ENCODE data around the gene SRGAP1.

Gene SRGAP1

DNA sequence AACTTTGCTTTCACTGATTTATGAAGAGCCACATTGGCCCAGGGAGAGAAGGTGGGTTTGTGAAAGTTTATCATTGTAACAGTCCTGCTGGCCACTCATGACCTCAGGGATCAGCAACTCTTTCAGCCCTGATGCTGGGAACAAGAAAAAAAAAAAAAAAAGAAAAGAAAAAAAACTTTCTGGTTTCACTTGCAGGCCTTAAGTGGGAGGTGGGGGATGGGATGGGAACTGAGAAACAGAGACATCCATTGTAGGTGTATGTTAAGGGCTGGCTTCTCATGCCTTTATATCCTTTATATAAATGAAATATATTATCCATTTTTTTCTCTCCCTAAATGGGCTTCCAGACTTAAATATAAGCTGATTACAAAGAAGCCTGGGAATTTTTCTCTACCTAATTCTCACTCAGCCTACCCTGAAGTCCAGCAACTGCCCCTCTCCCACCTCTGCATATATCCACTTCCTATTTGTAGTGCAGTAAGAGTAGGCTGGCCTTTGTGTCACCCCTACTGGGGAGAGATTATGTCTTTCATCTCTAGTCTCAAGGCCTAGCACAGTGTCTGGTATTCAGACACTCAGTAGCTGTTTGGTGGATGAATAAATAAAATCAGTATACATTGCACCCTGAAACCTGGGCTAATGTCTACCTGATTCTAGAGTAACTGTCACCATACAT lies 190.5 kb downstream of the SRGAP1 start:
- TF ChIP-seq, protein P1, sequence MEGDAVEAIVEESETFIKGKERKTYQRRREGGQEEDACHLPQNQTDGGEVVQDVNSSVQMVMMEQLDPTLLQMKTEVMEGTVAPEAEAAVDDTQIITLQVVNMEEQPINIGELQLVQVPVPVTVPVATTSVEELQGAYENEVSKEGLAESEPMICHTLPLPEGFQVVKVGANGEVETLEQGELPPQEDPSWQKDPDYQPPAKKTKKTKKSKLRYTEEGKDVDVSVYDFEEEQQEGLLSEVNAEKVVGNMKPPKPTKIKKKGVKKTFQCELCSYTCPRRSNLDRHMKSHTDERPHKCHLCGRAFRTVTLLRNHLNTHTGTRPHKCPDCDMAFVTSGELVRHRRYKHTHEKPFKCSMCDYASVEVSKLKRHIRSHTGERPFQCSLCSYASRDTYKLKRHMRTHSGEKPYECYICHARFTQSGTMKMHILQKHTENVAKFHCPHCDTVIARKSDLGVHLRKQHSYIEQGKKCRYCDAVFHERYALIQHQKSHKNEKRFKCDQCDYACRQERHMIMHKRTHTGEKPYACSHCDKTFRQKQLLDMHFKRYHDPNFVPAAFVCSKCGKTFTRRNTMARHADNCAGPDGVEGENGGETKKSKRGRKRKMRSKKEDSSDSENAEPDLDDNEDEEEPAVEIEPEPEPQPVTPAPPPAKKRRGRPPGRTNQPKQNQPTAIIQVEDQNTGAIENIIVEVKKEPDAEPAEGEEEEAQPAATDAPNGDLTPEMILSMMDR (conservative IDR thresholded peaks at IDR 0.05), result no peak
- H3K27ac ChIP-seq, result no peak overlapping the region

DNA sequence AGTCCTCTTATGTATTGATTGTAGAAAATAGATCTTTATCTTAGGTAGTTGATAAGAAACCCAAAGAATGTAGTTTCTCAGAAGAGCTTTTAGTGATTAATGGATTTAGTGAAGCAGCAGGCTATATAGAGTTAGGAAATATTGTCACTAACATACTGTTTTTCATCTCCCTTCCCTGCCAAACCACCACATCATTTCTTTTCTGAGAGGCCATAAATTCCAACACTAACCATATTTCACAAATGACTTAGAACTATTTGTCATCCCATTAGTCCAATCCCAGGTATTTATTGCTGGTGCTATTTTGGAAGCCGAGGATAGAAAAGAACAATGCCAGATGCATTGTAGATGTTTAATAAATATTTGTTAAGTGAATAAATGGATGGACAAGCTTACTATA lies 191.9 kb downstream of the SRGAP1 start:
- H3K27ac ChIP-seq, result no peak overlapping the region
- TF ChIP-seq, protein P1 (conservative IDR thresholded peaks at IDR 0.05), result no peak

DNA sequence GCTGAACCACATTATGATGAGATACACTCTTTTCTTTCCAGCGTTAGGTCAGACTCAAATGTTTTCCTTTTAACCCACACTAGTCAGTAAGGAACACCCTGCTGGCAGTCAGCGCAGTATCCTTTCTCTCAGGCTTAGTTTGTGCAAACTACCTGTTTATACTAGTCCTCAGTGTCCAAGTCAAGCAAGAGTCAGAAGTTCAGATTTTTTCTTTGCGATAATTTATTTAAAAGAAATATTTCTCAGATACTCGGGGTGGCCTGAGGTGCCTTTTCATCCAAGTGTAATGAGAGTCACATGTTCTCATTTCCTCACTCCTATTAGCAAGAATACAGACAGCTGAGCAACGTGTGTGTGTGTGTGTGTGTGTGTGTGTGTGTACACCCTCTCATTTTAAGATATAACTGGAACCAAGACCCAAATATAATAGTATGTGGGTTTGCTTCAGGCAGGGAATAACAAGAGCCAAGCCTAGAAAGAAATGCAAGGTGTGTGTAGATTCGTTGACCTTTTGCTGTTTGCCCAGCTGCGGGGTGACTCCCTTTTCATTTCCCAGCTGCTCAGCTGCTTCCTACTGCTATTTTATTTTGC lies 194.9 kb downstream of the SRGAP1 start:
- peak overlapping the region; percentile 23; the same call in 1 of the 2 replicates for H3K27ac ChIP-seq
- TF ChIP-seq, protein P1 (conservative IDR thresholded peaks at IDR 0.05), result no peak

DNA sequence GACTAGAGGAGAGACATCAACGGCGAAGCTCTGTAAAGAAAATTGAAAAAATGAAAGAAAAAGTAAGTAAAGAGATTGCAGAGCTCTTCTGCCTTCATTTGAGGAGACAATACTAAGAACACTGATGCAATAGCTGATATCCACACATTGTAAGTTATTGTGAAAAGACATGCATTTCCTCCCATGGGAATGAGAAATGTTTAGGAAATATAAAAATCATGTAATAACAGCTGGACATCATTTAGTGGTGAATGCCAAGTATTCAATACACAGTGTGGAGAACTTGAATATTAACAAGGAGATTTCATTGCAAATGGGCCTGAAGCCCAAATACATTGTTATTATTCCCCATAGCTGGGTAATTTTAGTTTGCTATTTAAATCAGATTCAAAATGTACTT lies 198.4 kb downstream of the SRGAP1 start:
- TF ChIP-seq, protein P1 (conservative IDR thresholded peaks at IDR 0.05), result no peak
- H3K27ac ChIP-seq, result no peak overlapping the region; the same call in 1 of the 2 replicates

DNA sequence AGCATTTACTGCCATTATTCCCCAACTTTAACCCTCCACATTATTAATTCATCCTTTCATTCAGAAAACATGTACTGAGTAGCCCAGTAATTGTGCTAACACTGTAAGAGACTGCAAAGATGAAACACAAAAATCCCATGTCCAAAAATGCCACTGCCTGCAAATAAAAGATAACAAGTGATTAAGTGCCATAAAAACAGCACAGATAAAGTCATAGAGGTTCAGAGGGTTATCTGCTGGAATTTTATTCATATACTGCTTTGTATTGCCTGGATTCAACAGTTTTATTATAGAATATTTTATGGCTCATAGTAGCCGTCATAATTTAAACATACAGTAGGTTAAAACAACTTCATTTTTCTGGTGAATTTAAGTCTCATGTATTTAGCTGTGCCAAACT lies 199.7 kb downstream of the SRGAP1 start:
- H3K27ac ChIP-seq, result no peak overlapping the region
- TF ChIP-seq, protein P1 (conservative IDR thresholded peaks at IDR 0.05), result no peak

DNA sequence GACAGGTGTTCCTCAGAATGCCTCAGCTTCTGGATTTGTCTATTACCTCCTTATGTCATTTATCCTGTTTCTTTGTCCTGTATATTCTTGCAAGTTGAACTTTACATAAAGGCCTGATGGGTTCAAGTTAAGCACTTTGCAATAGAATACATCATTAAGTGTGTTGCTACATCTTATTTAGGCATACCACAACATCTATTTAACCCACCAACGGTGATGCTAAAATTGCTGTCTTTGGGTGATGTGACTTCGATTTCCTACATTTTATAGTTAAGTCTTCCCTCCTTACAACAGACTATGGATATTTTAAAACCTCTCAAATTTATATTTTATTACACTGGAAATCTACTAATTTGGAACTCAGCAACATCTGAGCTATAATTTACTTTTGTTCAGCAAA lies 206.6 kb downstream of the SRGAP1 start:
- TF ChIP-seq, protein P1 (conservative IDR thresholded peaks at IDR 0.05), result no peak
- no peak overlapping the region for H3K27ac ChIP-seq

DNA sequence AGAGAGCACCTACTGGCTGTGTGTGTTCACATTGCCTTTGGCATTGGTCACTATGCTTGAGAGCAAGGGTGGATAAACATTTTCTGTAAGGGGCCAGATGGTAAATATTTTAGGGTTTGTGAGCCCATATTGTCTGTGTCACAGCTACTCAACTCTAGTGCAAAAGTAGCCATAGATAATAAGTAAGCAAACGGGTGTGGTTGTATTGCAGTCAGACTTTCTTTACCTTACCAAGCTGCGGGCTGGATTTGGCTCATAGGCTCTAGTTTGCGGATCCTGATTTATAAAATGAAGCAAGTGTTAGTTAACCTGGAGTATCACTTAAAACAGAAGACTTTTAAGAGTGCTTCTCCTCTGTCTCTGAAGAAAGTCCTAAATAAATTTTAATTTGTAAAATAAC lies 208.6 kb downstream of the SRGAP1 start:
- TF ChIP-seq, protein P1 (conservative IDR thresholded peaks at IDR 0.05), result no peak
- H3K27ac ChIP-seq, result no peak overlapping the region

Measured in VCaP (cell line).